ENCODE data around the gene THRB. TPM values are rescaled to one million over a fixed set of nuclear protein-coding genes. Genes with fewer than 3 reads are reported as not detected.

The THRB gene
- total and polyA plus RNA-seq, 2 donors (not counting 3 experiments of a cell fraction or from before 2014, with no cell fraction given) = 0.06 TPM; not detected in 1

GRCh38 chr3:24507776-24508422 lies 13.2 kb upstream of the THRB start:
- no peaks in the 10 kb centered on the region for H4K20me1 ChIP-seq (replicated peaks; ENCODE audit: control insufficient read depth, extremely low read depth, insufficient read depth, low read length)
- CTCF ChIA-PET = no interaction called here
- no peak overlapping the region for H3K9ac ChIP-seq (replicated peaks; ENCODE audit: extremely low read depth, insufficient read depth, low read length)
- POLR2A ChIA-PET = no interaction called here
- no peaks in the 10 kb centered on the region for H3K9me3 ChIP-seq (replicated peaks; ENCODE audit: control insufficient read depth, insufficient read depth, low read length)
- TF ChIP-seq, protein P1, sequence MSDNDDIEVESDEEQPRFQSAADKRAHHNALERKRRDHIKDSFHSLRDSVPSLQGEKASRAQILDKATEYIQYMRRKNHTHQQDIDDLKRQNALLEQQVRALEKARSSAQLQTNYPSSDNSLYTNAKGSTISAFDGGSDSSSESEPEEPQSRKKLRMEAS (IDR thresholded peaks at IDR 0.05; ENCODE audit: insufficient read depth, insufficient read length) = no peak
- TF ChIP-seq EZH2 (IDR thresholded peaks at IDR 0.05; ENCODE audit: borderline replicate concordance, low read depth, low read length, severe bottlenecking) (no peak), MYC (IDR thresholded peaks at IDR 0.05; ENCODE audit: low read depth, low read length) (no peak), POLR2A (IDR thresholded peaks at IDR 0.05; ENCODE audit: low read depth, low read length) (no peak)
- TF ChIP-seq, protein P2, sequence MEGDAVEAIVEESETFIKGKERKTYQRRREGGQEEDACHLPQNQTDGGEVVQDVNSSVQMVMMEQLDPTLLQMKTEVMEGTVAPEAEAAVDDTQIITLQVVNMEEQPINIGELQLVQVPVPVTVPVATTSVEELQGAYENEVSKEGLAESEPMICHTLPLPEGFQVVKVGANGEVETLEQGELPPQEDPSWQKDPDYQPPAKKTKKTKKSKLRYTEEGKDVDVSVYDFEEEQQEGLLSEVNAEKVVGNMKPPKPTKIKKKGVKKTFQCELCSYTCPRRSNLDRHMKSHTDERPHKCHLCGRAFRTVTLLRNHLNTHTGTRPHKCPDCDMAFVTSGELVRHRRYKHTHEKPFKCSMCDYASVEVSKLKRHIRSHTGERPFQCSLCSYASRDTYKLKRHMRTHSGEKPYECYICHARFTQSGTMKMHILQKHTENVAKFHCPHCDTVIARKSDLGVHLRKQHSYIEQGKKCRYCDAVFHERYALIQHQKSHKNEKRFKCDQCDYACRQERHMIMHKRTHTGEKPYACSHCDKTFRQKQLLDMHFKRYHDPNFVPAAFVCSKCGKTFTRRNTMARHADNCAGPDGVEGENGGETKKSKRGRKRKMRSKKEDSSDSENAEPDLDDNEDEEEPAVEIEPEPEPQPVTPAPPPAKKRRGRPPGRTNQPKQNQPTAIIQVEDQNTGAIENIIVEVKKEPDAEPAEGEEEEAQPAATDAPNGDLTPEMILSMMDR (IDR thresholded peaks at IDR 0.05; ENCODE audit: extremely low read depth in 1 of 2, insufficient read depth in 1 of 2, low read depth in 1 of 2, low read length in 2 of 2) = no peak
- DNase-seq (ENCODE audit: low read depth, low spot score) = no peak
- no peak overlapping the region for H3K4me3 ChIP-seq (replicated peaks in 1 of 3; ENCODE audit: insufficient read depth in 1 of 3, low read depth in 1 of 3, low read length in 3 of 3)
- intact Hi-C loops (cut with micrococcal nuclease) (no loop called here), dilution Hi-C loops (cut with MboI; ENCODE audit: extremely low pct_ligation_motif_present, low sequenced_read_pairs) (no loop called here)
- no peak for FAIRE-seq
- H3K79me2 ChIP-seq (ENCODE audit: control insufficient read depth, insufficient read depth, low read length) = no peaks in the 10 kb centered on the region
- no peaks in the 10 kb centered on the region for H3K36me3 ChIP-seq (ENCODE audit: control insufficient read depth in 2 of 2, extremely low read depth in 1 of 2, insufficient read depth in 2 of 2, low read length in 2 of 2)
- H3K9me1 ChIP-seq (replicated peaks; ENCODE audit: control insufficient read depth, extremely low read depth, insufficient read depth, low read length) = no peaks in the 10 kb centered on the region
- no TSS peak for BruUV-seq (replicated peaks)
- H3K4me2 ChIP-seq (ENCODE audit: insufficient read depth, low read length) = no peak overlapping the region
- H3K27ac ChIP-seq (ENCODE audit: insufficient read depth, low read depth, low read length) = no peak overlapping the region
- no peaks in the 10 kb centered on the region for H3K27me3 ChIP-seq (ENCODE audit: control insufficient read depth in 2 of 2, insufficient read depth in 2 of 2, low read length in 2 of 2)
- peak overlapping the region; percentile 84 for H2AFZ ChIP-seq (ENCODE audit: low read depth, low read length)
- H3K4me1 ChIP-seq (ENCODE audit: control insufficient read depth, extremely low read depth, insufficient read depth, low read length) = peaks cover 8% of the 10 kb centered on the region

Measured in endothelial cell of umbilical vein (primary cell).